HEK293 (cell line): ENCODE results near the gene FIGN.

ENCODE experiments used
- AEBP2 ChIP-seq: fragments of 450-650 bp; formaldehyde crosslinking; IDR thresholded peaks from 2 replicates; pipeline ENCODE4 v1.5.1; 2016; ENCODE audit warnings: missing biosample characterization, missing genetic modification characterization, borderline replicate concordance
- BCL11B ChIP-seq: fragments of 450-650 bp; formaldehyde crosslinking; IDR thresholded peaks from 2 replicates; pipeline ENCODE4 v1.5.1; 2016; ENCODE audit warnings: low read depth, missing biosample characterization, missing genetic modification characterization
- ZBTB11 ChIP-seq: fragments of 450-650 bp; formaldehyde crosslinking; conservative IDR thresholded peaks from 2 replicates; pipeline ENCODE4 v1.5.1; 2016; ENCODE audit warnings: low read depth, missing biosample characterization, missing genetic modification characterization
- ZBTB21 ChIP-seq: fragments of 450-650 bp; formaldehyde crosslinking; IDR thresholded peaks from 2 replicates; pipeline ENCODE4 v1.5.1; 2017; ENCODE audit warnings: missing biosample characterization, missing genetic modification characterization
- ZNF121 ChIP-seq: fragments of 450-650 bp; formaldehyde crosslinking; IDR thresholded peaks from 2 replicates; pipeline ENCODE4 v1.5.1; 2016; ENCODE audit warnings: missing biosample characterization, missing genetic modification characterization
- ZNF148 ChIP-seq: fragments of 450-650 bp; formaldehyde crosslinking; IDR thresholded peaks from 2 replicates; pipeline ENCODE4 v1.5.0; 2017; ENCODE audit warnings: missing biosample characterization, missing genetic modification characterization, borderline replicate concordance
- ZNF16 ChIP-seq: fragments of 450-650 bp; formaldehyde crosslinking; IDR thresholded peaks from 2 replicates; pipeline ENCODE4 v1.5.1; 2016; ENCODE audit warnings: low read depth, missing biosample characterization, missing genetic modification characterization
- ZNF354C ChIP-seq: fragments of 450-650 bp; formaldehyde crosslinking; IDR thresholded peaks from 2 replicates; pipeline ENCODE4 v1.5.1; 2016; ENCODE audit warnings: missing biosample characterization, missing genetic modification characterization, low read depth, borderline replicate concordance
- ZNF416 ChIP-seq: fragments of 450-650 bp; formaldehyde crosslinking; IDR thresholded peaks from 2 replicates; pipeline ENCODE4 v1.5.1; 2016; ENCODE audit warnings: missing biosample characterization, missing genetic modification characterization
- ZNF549 ChIP-seq: fragments of 450-650 bp; IDR thresholded peaks from 2 replicates; pipeline ENCODE4 v1.5.1; 2018; ENCODE audit warnings: missing biosample characterization, missing genetic modification characterization, mild to moderate bottlenecking, inconsistent platforms, moderate library complexity
- ZNF660 ChIP-seq: fragments of 450-650 bp; IDR thresholded peaks from 2 replicates; pipeline ENCODE4 v1.5.1; 2018; ENCODE audit warnings: missing biosample characterization, mild to moderate bottlenecking, missing genetic modification characterization
- TF ChIP-seq, protein P1 (sequence below): fragments of 450-650 bp; formaldehyde crosslinking; IDR thresholded peaks from 2 replicates; pipeline ENCODE4 v1.5.1; 2016; ENCODE audit warnings: missing biosample characterization, missing genetic modification characterization
- TF ChIP-seq, protein P2 (sequence below): fragments of 450-650 bp; formaldehyde crosslinking; IDR thresholded peaks from 2 replicates; pipeline ENCODE4 v1.5.1; 2017; ENCODE audit warnings: missing biosample characterization, missing genetic modification characterization
- TF ChIP-seq, protein P3 (sequence below): fragments of 450-650 bp; formaldehyde crosslinking; IDR thresholded peaks from 2 replicates; pipeline ENCODE4 v1.5.1; 2016; ENCODE audit warnings: missing biosample characterization, missing genetic modification characterization

- TF ChIP-seq, protein P1, sequence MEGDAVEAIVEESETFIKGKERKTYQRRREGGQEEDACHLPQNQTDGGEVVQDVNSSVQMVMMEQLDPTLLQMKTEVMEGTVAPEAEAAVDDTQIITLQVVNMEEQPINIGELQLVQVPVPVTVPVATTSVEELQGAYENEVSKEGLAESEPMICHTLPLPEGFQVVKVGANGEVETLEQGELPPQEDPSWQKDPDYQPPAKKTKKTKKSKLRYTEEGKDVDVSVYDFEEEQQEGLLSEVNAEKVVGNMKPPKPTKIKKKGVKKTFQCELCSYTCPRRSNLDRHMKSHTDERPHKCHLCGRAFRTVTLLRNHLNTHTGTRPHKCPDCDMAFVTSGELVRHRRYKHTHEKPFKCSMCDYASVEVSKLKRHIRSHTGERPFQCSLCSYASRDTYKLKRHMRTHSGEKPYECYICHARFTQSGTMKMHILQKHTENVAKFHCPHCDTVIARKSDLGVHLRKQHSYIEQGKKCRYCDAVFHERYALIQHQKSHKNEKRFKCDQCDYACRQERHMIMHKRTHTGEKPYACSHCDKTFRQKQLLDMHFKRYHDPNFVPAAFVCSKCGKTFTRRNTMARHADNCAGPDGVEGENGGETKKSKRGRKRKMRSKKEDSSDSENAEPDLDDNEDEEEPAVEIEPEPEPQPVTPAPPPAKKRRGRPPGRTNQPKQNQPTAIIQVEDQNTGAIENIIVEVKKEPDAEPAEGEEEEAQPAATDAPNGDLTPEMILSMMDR (tag by site-specific recombination) = no peak
- TF ChIP-seq AEBP2 (tag by site-specific recombination) (no peak), ZNF148 (tag by site-specific recombination) (no peak), ZNF416 (tag by site-specific recombination) (no peak), ZNF354C (tag by site-specific recombination) (no peak), ZNF660 (tag by site-specific recombination) (no peak), ZBTB11 (tag by site-specific recombination) (no peak), ZBTB21 (no peak), ZNF16 (tag by site-specific recombination) (no peak), ZNF121 (tag by site-specific recombination) (no peak), BCL11B (tag by site-specific recombination) (no peak), ZNF549 (tag by site-specific recombination) (no peak)
- TF ChIP-seq, protein P2, sequence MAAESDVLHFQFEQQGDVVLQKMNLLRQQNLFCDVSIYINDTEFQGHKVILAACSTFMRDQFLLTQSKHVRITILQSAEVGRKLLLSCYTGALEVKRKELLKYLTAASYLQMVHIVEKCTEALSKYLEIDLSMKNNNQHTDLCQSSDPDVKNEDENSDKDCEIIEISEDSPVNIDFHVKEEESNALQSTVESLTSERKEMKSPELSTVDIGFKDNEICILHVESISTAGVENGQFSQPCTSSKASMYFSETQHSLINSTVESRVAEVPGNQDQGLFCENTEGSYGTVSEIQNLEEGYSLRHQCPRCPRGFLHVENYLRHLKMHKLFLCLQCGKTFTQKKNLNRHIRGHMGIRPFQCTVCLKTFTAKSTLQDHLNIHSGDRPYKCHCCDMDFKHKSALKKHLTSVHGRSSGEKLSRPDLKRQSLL = no peak
- TF ChIP-seq, protein P3, sequence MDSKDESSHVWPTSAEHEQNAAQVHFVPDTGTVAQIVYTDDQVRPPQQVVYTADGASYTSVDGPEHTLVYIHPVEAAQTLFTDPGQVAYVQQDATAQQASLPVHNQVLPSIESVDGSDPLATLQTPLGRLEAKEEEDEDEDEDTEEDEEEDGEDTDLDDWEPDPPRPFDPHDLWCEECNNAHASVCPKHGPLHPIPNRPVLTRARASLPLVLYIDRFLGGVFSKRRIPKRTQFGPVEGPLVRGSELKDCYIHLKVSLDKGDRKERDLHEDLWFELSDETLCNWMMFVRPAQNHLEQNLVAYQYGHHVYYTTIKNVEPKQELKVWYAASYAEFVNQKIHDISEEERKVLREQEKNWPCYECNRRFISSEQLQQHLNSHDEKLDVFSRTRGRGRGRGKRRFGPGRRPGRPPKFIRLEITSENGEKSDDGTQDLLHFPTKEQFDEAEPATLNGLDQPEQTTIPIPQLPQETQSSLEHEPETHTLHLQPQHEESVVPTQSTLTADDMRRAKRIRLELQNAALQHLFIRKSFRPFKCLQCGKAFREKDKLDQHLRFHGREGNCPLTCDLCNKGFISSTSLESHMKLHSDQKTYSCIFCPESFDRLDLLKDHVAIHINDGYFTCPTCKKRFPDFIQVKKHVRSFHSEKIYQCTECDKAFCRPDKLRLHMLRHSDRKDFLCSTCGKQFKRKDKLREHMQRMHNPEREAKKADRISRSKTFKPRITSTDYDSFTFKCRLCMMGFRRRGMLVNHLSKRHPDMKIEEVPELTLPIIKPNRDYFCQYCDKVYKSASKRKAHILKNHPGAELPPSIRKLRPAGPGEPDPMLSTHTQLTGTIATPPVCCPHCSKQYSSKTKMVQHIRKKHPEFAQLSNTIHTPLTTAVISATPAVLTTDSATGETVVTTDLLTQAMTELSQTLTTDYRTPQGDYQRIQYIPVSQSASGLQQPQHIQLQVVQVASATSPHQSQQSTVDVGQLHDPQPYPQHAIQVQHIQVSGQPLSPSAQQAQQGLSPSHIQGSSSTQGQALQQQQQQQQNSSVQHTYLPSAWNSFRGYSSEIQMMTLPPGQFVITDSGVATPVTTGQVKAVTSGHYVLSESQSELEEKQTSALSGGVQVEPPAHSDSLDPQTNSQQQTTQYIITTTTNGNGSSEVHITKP (tag by site-specific recombination) = no peak
Measured at GRCh38 chr2:163554864-163555263, 180.9 kb downstream of the FIGN start.
